ENCODE data around the gene TFF3. TPM values are rescaled to one million over a fixed set of nuclear protein-coding genes. Genes with fewer than 3 reads are reported as not detected.

Gene TFF3
- total RNA-seq, 1 donor from 2014 or later: not detected

DNA sequence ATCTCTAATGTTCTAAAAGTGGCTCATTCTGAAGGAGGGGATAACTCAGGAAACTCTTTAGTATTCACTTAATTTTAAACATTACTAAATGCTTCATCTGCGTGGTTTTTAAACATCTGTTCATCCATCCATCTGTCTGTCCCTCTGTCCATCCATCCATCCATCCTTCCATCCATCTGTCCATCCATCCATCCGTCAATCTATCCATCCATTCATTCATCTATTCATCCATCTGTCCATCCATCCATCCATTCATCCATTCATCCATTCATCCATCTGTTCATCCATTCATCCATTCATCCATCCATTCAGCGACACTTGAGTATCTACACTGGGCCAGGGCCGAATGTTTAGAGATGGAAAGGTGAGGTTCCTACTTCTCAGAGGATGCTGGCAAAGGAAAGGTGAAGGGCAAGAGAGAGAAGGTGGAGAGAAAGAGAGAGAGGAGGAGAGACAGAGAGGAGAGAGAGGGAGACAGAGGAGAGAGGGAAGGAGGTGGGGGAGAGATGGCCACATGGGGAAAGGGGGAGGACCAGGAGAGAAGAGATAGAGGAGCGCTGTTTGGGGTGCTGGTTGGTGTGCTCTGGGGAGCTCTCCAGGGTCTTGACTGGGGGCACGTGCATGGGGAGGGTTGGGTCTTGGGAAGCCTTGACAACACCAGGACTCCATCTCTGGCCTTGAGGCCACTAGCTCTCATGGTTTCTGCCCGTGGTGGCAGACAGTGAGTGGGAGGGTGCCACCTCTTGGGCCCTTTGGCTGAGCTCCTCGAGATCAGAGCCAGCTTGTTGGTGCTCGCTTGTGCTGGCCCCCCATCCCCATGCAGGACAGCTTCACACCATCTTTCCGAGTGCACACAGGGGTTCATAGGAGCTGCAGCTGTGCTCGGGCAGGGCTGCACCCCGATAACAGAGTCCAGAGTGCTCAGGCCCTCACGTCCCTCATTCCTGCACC, 50.7 kb downstream of the TFF3 start:
- Mint-ChIP-seq H3K27ac (no peak overlapping the region), H3K27me3 (ENCODE audit: insufficient read depth, low read depth) (peaks cover 11% of the 10 kb centered on the region), H3K4me3 (peak overlapping the region; percentile 1), H3K4me1 (peaks cover 17% of the 10 kb centered on the region), H3K36me3 (no peaks in the 10 kb centered on the region), H3K9me3 (no peaks in the 10 kb centered on the region)
- no peaks in the 10 kb centered on the region for H4K20me1 ChIP-seq (ENCODE audit: low read depth)
- H3K9ac ChIP-seq: no peak overlapping the region
- H3F3A ChIP-seq (ENCODE audit: low read depth): peaks cover 7% of the 10 kb centered on the region
- TF ChIP-seq CTCF (IDR thresholded peaks at IDR 0.05): no peak
- no peak for TF ChIP-seq EZH2 (IDR thresholded peaks at IDR 0.05)
- no peak for TF ChIP-seq EZH2phosphoT487 (IDR thresholded peaks at IDR 0.05)
- H2AFZ ChIP-seq (replicated peaks): no peak overlapping the region
- DNase-seq (ENCODE audit: low spot score): no peak
- no peaks in the 10 kb centered on the region for H3K27me3 ChIP-seq
- no peaks in the 10 kb centered on the region for H3K36me3 ChIP-seq
- H3K79me2 ChIP-seq (ENCODE audit: low read depth): no peaks in the 10 kb centered on the region
- H3K9me3 ChIP-seq (ENCODE audit: low read depth): no peaks in the 10 kb centered on the region
- H3K4me1 ChIP-seq: peaks cover 7% of the 10 kb centered on the region
- no peak overlapping the region for H3K4me3 ChIP-seq
- H3K27ac ChIP-seq: no peak overlapping the region
- H3K4me2 ChIP-seq: no peak overlapping the region

DNA sequence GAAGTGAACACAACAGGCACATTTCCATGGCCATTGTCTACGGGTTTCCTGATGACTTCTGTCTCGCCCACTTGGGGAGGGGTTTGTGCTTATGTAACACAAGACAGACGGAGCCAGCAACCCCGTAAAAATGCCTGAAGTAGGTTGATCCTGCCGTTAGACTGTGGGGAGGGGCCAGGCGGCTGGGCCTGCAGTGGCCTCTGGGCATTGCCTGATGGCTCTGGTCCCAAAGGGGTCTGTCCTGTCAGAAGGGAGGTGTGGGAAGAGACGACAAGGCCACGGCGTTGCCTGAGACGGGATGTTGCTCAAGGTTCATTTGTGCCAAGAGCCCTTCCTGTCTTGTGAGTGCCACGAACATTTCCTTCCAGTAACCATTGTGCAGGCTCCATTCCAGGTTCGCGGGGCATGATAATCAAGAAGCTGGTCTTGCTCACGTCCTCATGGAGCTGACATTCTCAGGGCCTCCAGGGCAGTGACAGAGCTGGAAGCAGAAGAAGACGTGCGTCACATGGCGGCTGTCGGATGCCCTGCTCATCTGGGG, 51.5 kb downstream of the TFF3 start:
- no peaks in the 10 kb centered on the region for H3K9me3 Mint-ChIP-seq
- no peak for TF ChIP-seq EZH2phosphoT487 (IDR thresholded peaks at IDR 0.05)
- TF ChIP-seq CTCF (IDR thresholded peaks at IDR 0.05): no peak
- H3K36me3 Mint-ChIP-seq: no peaks in the 10 kb centered on the region
- H3K4me3 ChIP-seq: no peak overlapping the region
- H3F3A ChIP-seq (ENCODE audit: low read depth): peaks cover 7% of the 10 kb centered on the region
- peaks cover 17% of the 10 kb centered on the region for H3K4me1 Mint-ChIP-seq
- peak; percentile 21 for DNase-seq (ENCODE audit: low spot score)
- H3K4me3 Mint-ChIP-seq: no peak overlapping the region
- H3K27me3 ChIP-seq: no peaks in the 10 kb centered on the region
- no peaks in the 10 kb centered on the region for H3K79me2 ChIP-seq (ENCODE audit: low read depth)
- no peak overlapping the region for H3K9ac ChIP-seq
- H3K4me1 ChIP-seq: peaks cover 7% of the 10 kb centered on the region
- H4K20me1 ChIP-seq (ENCODE audit: low read depth): no peaks in the 10 kb centered on the region
- peaks cover 11% of the 10 kb centered on the region for H3K27me3 Mint-ChIP-seq (ENCODE audit: insufficient read depth, low read depth)
- H3K36me3 ChIP-seq: no peaks in the 10 kb centered on the region
- no peak overlapping the region for H2AFZ ChIP-seq (replicated peaks)
- H3K4me2 ChIP-seq: no peak overlapping the region
- peak overlapping the region; percentile 82 for H3K27ac Mint-ChIP-seq
- no peaks in the 10 kb centered on the region for H3K9me3 ChIP-seq (ENCODE audit: low read depth)
- no peak overlapping the region for H3K27ac ChIP-seq

DNA sequence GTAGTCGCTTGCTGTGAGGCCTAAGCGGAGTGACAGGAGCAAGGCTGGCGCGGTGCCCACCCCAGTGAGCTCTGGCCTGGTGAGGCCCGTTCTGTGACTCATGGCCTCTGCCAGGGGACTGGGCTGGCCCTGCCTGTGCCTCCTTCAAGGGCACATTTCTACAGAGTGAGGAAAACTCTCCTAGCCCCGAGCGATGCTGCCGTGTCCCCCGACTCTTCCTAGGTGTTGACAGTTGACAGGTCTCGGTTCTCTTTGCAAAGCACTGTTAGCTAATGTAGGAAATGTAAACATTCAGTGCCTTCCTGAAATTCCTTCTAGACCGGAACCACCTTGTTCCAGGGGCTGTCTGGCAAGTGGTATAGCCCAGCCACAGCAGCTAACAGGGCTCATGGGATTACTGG, 52.4 kb downstream of the TFF3 start:
- Mint-ChIP-seq H3K27ac (no peak overlapping the region), H3K36me3 (no peaks in the 10 kb centered on the region), H3K4me3 (no peak overlapping the region), H3K4me1 (peaks cover 17% of the 10 kb centered on the region), H3K9me3 (no peaks in the 10 kb centered on the region), H3K27me3 (ENCODE audit: insufficient read depth, low read depth) (peaks cover 13% of the 10 kb centered on the region)
- no peak overlapping the region for H3K9ac ChIP-seq
- no peak overlapping the region for H3K27ac ChIP-seq
- H3K27me3 ChIP-seq: no peaks in the 10 kb centered on the region
- no peaks in the 10 kb centered on the region for H3K79me2 ChIP-seq (ENCODE audit: low read depth)
- H3K4me2 ChIP-seq: no peak overlapping the region
- no peak overlapping the region for H2AFZ ChIP-seq (replicated peaks)
- no peaks in the 10 kb centered on the region for H3K36me3 ChIP-seq
- H3K9me3 ChIP-seq (ENCODE audit: low read depth): no peaks in the 10 kb centered on the region
- peaks cover 7% of the 10 kb centered on the region for H3F3A ChIP-seq (ENCODE audit: low read depth)
- no peak for DNase-seq (ENCODE audit: low spot score)
- TF ChIP-seq CTCF (IDR thresholded peaks at IDR 0.05): no peak
- H4K20me1 ChIP-seq (ENCODE audit: low read depth): no peaks in the 10 kb centered on the region
- no peak overlapping the region for H3K4me3 ChIP-seq
- H3K4me1 ChIP-seq: peaks cover 7% of the 10 kb centered on the region
